Tibial nerve (tissue), 3 donors: ENCODE data around the gene GLRX.

Experiments used
- POLR2A ChIP-seq, 2 donors: fragments of 450-650 bp; IDR thresholded peaks; one replicate each; pipeline ENCODE4 v1.6.1; 2017; ENCODE audit warnings: antibody characterized with exemption in 2 of 2, mild to moderate bottlenecking in 2 of 2, moderate library complexity in 2 of 2
- TF ChIP-seq, protein P1 (sequence below), 5 experiments: fragments of 200-600 bp in 3 of 5; fragments of 450-650 bp in 2 of 5; sonication (generic) in 3 of 5; IDR thresholded peaks; one replicate each; pipeline ENCODE4 v1.5.1; 2016 to 2019; ENCODE audit warnings: antibody characterized with exemption in 5 of 5, mild to moderate bottlenecking in 3 of 5, moderate library complexity in 2 of 5

DNA sequence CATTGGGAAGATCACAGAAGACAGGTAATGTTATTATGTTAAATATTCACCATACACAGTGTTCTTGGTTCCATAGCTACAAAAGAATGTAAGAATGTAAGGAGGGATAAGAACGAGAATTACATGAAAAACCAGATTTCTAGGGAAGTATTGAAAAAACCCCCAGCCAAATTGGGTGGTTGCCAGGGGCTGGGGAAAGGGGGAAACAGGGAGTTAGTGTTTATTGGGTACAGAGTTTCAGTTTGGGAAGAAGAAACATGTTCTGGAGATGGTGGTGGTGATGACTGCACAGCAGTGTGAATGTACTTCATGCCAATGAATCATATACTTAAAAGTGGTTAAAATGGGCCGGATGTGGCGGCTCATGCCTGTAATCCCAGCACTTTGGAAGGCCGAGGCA is 40.3 kb downstream of the GLRX start:
- TF ChIP-seq, protein P1, sequence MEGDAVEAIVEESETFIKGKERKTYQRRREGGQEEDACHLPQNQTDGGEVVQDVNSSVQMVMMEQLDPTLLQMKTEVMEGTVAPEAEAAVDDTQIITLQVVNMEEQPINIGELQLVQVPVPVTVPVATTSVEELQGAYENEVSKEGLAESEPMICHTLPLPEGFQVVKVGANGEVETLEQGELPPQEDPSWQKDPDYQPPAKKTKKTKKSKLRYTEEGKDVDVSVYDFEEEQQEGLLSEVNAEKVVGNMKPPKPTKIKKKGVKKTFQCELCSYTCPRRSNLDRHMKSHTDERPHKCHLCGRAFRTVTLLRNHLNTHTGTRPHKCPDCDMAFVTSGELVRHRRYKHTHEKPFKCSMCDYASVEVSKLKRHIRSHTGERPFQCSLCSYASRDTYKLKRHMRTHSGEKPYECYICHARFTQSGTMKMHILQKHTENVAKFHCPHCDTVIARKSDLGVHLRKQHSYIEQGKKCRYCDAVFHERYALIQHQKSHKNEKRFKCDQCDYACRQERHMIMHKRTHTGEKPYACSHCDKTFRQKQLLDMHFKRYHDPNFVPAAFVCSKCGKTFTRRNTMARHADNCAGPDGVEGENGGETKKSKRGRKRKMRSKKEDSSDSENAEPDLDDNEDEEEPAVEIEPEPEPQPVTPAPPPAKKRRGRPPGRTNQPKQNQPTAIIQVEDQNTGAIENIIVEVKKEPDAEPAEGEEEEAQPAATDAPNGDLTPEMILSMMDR (IDR thresholded peaks at IDR 0.05) = no peak
- no peak for TF ChIP-seq POLR2A (IDR thresholded peaks at IDR 0.05)
